CD14-positive monocyte (primary cell): ENCODE measurements around the gene AHNAK. TPM values are rescaled to one million over a fixed set of nuclear protein-coding genes. Genes with fewer than 3 reads are reported as not detected.

Source experiments
- DNase-seq, 3 donors: peaks; one replicate each; pipeline ENCODE4 v3.0.0-alpha.2; 2011 to 2022
- H2AFZ ChIP-seq: 2 replicates; pipeline ENCODE4 v1.6.0; 2012; ENCODE audit warnings: mild to moderate bottlenecking, low read depth, low read length, inconsistent platforms; ENCODE audit not compliant: insufficient read depth, poor library complexity, severe bottlenecking
- H3K27ac ChIP-seq, 2 donors: 1 replicate in 1 of 2; 2 replicates in 1 of 2; pipeline ENCODE4 v1.5.1; 2012 to 2013; ENCODE audit warnings: low read length in 2 of 2, control low read depth in 1 of 2, inconsistent platforms in 1 of 2, low read depth in 1 of 2, mild to moderate bottlenecking in 1 of 2
- H3K27me3 ChIP-seq, 2 donors: one replicate each; pipeline versions ENCODE4 v1.6.0 to v1.6.1; 2011 to 2013; ENCODE audit warnings: low read length in 2 of 2; ENCODE audit not compliant: control insufficient read depth in 2 of 2, insufficient read depth in 2 of 2
- H3K36me3 ChIP-seq, 2 donors: replicated peaks in 1 of 2; 1 replicate in 1 of 2; 2 replicates in 1 of 2; pipeline versions ENCODE4 v1.5.1 to v1.6.1; 2012 to 2013; ENCODE audit warnings: low read length in 2 of 2, control low read depth in 1 of 2, inconsistent platforms in 1 of 2, mild to moderate bottlenecking in 1 of 2; ENCODE audit not compliant: insufficient read depth in 2 of 2, control insufficient read depth in 1 of 2
- H3K4me1 ChIP-seq, 2 donors: 1 replicate in 1 of 2; 2 replicates in 1 of 2; pipeline versions ENCODE4 v1.5.1 to v1.6.1; 2012 to 2013; ENCODE audit warnings: low read length in 2 of 2, control low read depth in 1 of 2, inconsistent platforms in 1 of 2, mild to moderate bottlenecking in 1 of 2, moderate library complexity in 1 of 2; ENCODE audit not compliant: insufficient read depth in 2 of 2, control insufficient read depth in 1 of 2
- H3K4me2 ChIP-seq: replicated peaks from 2 replicates; pipeline ENCODE3; 2012; ENCODE audit warnings: low read length, moderate library complexity, mild to moderate bottlenecking; ENCODE audit not compliant: poor library complexity, severe bottlenecking; ENCODE audit errors: extremely low read depth
- H3K4me3 ChIP-seq, 3 experiments: fragments of 200-600 bp in 1 of 3; sonication (generic) in 1 of 3; replicated peaks in 1 of 3; 1 replicate in 2 of 3; 2 replicates in 1 of 3; pipeline ENCODE4 v1.5.1; 2011 to 2013; ENCODE audit warnings: low read length in 3 of 3, mild to moderate bottlenecking in 3 of 3, control low read depth in 2 of 3, low read depth in 2 of 3, inconsistent platforms in 1 of 3, moderate library complexity in 1 of 3
- H3K79me2 ChIP-seq: 2 replicates; pipeline ENCODE4 v1.6.0; 2012; ENCODE audit warnings: mild to moderate bottlenecking, control low read depth, inconsistent platforms, low read length, moderate library complexity; ENCODE audit not compliant: insufficient read depth
- H3K9ac ChIP-seq: 2 replicates; pipeline ENCODE4 v1.6.0; 2017; ENCODE audit warnings: low read length, mild to moderate bottlenecking; ENCODE audit not compliant: insufficient read depth, poor library complexity, severe bottlenecking
- H3K9me3 ChIP-seq, 2 donors: replicated peaks in 1 of 2; 1 replicate in 1 of 2; 2 replicates in 1 of 2; pipeline versions ENCODE4 v1.5.1 to v1.6.1; 2012 to 2013; ENCODE audit warnings: low read length in 2 of 2, control low read depth in 1 of 2; ENCODE audit not compliant: control insufficient read depth in 1 of 2, insufficient read depth in 1 of 2
- H4K20me1 ChIP-seq: 2 replicates; pipeline ENCODE4 v1.6.0; 2012; ENCODE audit warnings: mild to moderate bottlenecking, low read length, control low read depth, moderate library complexity; ENCODE audit not compliant: insufficient read depth
- H3K27ac Mint-ChIP-seq, 7 donors: one replicate each; pipeline ENCODE4 v1.8.0; 2020; ENCODE audit warnings: mild to moderate bottlenecking in 7 of 7, mixed read lengths in 7 of 7, moderate library complexity in 6 of 7, inconsistent platforms in 2 of 7
- H3K27me3 Mint-ChIP-seq, 3 donors: one replicate each; pipeline ENCODE4 v1.8.0; 2021 to 2022; ENCODE audit warnings: low read depth in 3 of 3, mild to moderate bottlenecking in 3 of 3, mixed read lengths in 3 of 3, moderate library complexity in 3 of 3, inconsistent platforms in 1 of 3
- H3K36me3 Mint-ChIP-seq, 2 donors: one replicate each; pipeline ENCODE4 v1.8.0; 2020; ENCODE audit warnings: mixed read lengths in 2 of 2, inconsistent platforms in 1 of 2, mild to moderate bottlenecking in 1 of 2
- H3K4me1 Mint-ChIP-seq: one replicate; pipeline ENCODE4 v1.8.0; 2020; ENCODE audit warnings: mild to moderate bottlenecking, mixed read lengths
- H3K4me3 Mint-ChIP-seq, 2 donors: one replicate each; pipeline ENCODE4 v1.8.0; 2020; ENCODE audit warnings: mild to moderate bottlenecking in 2 of 2, mixed read lengths in 2 of 2, moderate library complexity in 1 of 2
- H3K9me3 Mint-ChIP-seq, 7 donors: one replicate each; pipeline ENCODE4 v1.8.0; 2020 to 2022; ENCODE audit warnings: mixed read lengths in 7 of 7, mild to moderate bottlenecking in 6 of 7, moderate library complexity in 6 of 7, inconsistent platforms in 2 of 7
- CTCF ChIP-seq: fragments of 200-600 bp; IDR thresholded peaks from one replicate; pipeline ENCODE4 v1.8.0; 2022; ENCODE audit warnings: antibody characterized with exemption, mild to moderate bottlenecking
- WGBS: methylation state at CpG from one replicate; pipeline ENCODE4 v1.1.5; 2013; ENCODE audit warnings: missing lambda C conversion rate; ENCODE audit not compliant: insufficient coverage; 5-methylcytosine and 5-hydroxymethylcytosine counted together
- intact Hi-C, 2 donors: fragments of 100-400 bp; cut with micrococcal nuclease; formaldehyde crosslinking; loops; one replicate each; pipeline versions ENCODE4 v1.15.0 to v1.15.1; 2023
- polyA plus RNA-seq, 3 donors: library from polyadenylated mRNA; depleted of rRNA in 1 of 3; unstranded in 2 of 3; stranded (reverse) in 1 of 3; fragments of 300-500 nt in 2 of 3; fragments of >200 nt in 1 of 3; fragmentation: Illumina TruSeq in 2 of 3; gene quantifications; 1 replicate in 2 of 3; 2 replicates in 1 of 3; pipeline ENCODE4 v1.2.3, GENCODE V29; 2012 to 2021

AHNAK gene
- polyA plus RNA-seq, 3 donors, result 80.0 to 201 (median 103) TPM

GRCh38 chr11:62421996-62422395 lies 124.6 kb downstream of the AHNAK start:
- peaks cover 31% of the 10 kb centered on the region for H3K79me2 ChIP-seq
- H2AFZ ChIP-seq, result no peak overlapping the region
- H3K9ac ChIP-seq, result no peak overlapping the region
- 94% methylated on average over 6 of the region's 7 CpGs for WGBS
- no peak for DNase-seq
- H3K36me3 ChIP-seq, result no peaks in the 10 kb centered on the region
- Mint-ChIP-seq H3K9me3 (no peaks in the 10 kb centered on the region), H3K27me3 (peaks cover 0 to 5% (median 2%) of the 10 kb centered on the region in 3 donors), H3K4me1 (peaks cover 56% of the 10 kb centered on the region), H3K4me3 (peak overlapping the region in 1 of 2 donors; percentile 35), H3K36me3 (peaks cover 2 to 25% of the 10 kb centered on the region in 2 donors), H3K27ac (peak overlapping the region in 2 of 7 donors; percentile 15 to 54)
- no peak overlapping the region for H3K27ac ChIP-seq
- TF ChIP-seq CTCF, result no peak
- H3K27me3 ChIP-seq, result no peaks in the 10 kb centered on the region
- intact Hi-C loops, result loop anchor here (5.0 to 10.0 kb wide), 2 partner anchors 123 to 140 kb away; partner anchors contain the start of gene AHNAK (in 1 of the 2)
- H3K4me1 ChIP-seq, result peaks cover 34 to 41% of the 10 kb centered on the region in 2 donors
- H3K9me3 ChIP-seq, result no peaks in the 10 kb centered on the region
- no peaks in the 10 kb centered on the region for H4K20me1 ChIP-seq
- no peak overlapping the region for H3K4me2 ChIP-seq
- H3K4me3 ChIP-seq, result no peak overlapping the region

- Mint-ChIP-seq H3K27me3 (peaks cover 2 to 7% (median 2%) of the 10 kb centered on the region in 3 donors), H3K9me3 (no peaks in the 10 kb centered on the region), H3K36me3 (peaks cover 5 to 29% of the 10 kb centered on the region in 2 donors), H3K27ac (no peak overlapping the region), H3K4me1 (peaks cover 45% of the 10 kb centered on the region), H3K4me3 (no peak overlapping the region)
- Histone ChIP-seq H2AFZ (no peak overlapping the region), H3K79me2 (peaks cover 23% of the 10 kb centered on the region), H3K4me3 (no peak overlapping the region), H3K4me2 (no peak overlapping the region), H3K4me1 (peaks cover 23 to 30% of the 10 kb centered on the region in 2 donors), H3K27me3 (no peaks in the 10 kb centered on the region), H3K9me3 (no peaks in the 10 kb centered on the region), H4K20me1 (no peaks in the 10 kb centered on the region), H3K27ac (no peak overlapping the region), H3K36me3 (peaks cover 0 to 9% of the 10 kb centered on the region in 2 donors), H3K9ac (no peak overlapping the region)
- no peak for TF ChIP-seq CTCF
- intact Hi-C loops, result loop anchor here (5.0 to 10.0 kb wide), 2 partner anchors 124 to 141 kb away; partner anchors contain the start of gene AHNAK (in 1 of the 2)
- no peak for DNase-seq
- no CpG with 5 or more reads among the region's 3 CpGs for WGBS
These were observed 125.7 kb downstream of the AHNAK start for GRCh38 chr11:62420882-62421281.
